GM12865 (cell line): ENCODE measurements around the gene CDH13.

Experiments used
- DNase-seq: peaks from one replicate; pipeline ENCODE4 v3.0.0; 2010; ENCODE audit warnings: low read depth
- H3K4me3 ChIP-seq: 2 replicates; pipeline ENCODE4 v1.5.1; 2011; ENCODE audit warnings: mild to moderate bottlenecking, low read depth, low read length, control low read depth
- CTCF ChIP-seq: IDR thresholded peaks from 2 replicates; pipeline ENCODE4 v1.5.1; 2011; ENCODE audit warnings: low read length, control low read depth, low read depth, inconsistent platforms; ENCODE audit not compliant: insufficient read depth; ENCODE audit errors: missing control alignments

CDH13 gene

GRCh38 chr16:82716361-82716855 lies 89.6 kb downstream of the CDH13 start:
- H3K4me3 ChIP-seq, result no peak overlapping the region
- no peak for DNase-seq
- no peak for TF ChIP-seq CTCF

GRCh38 chr16:82720414-82720813 lies 93.6 kb downstream of the CDH13 start:
- no peak overlapping the region for H3K4me3 ChIP-seq
- no peak for TF ChIP-seq CTCF
- DNase-seq, result no peak

GRCh38 chr16:82726306-82726705 lies 99.5 kb downstream of the CDH13 start:
- no peak for DNase-seq
- H3K4me3 ChIP-seq, result no peak overlapping the region
- TF ChIP-seq CTCF, result no peak

GRCh38 chr16:82728901-82729300 lies 102.1 kb downstream of the CDH13 start:
- peak; percentile 49 for DNase-seq
- no peak for TF ChIP-seq CTCF
- H3K4me3 ChIP-seq, result no peak overlapping the region

- TF ChIP-seq CTCF, result no peak
- no peak overlapping the region for H3K4me3 ChIP-seq
- no peak for DNase-seq
Measured at GRCh38 chr16:82730901-82731300, 104.1 kb downstream of the CDH13 start.

GRCh38 chr16:82732461-82732860 lies 105.7 kb downstream of the CDH13 start:
- DNase-seq, result no peak
- no peak for TF ChIP-seq CTCF
- no peak overlapping the region for H3K4me3 ChIP-seq

- DNase-seq, result peak; percentile 46
- H3K4me3 ChIP-seq, result no peak overlapping the region
- TF ChIP-seq CTCF, result no peak
Measured at GRCh38 chr16:82735186-82735585, 108.4 kb downstream of the CDH13 start.
